HuH-7 (cell line): ENCODE data around the gene TIMELESS.
"Not testable (repeated sequence)": the region's sequence is repeated elsewhere in the genome, so short reads cannot be mapped to it uniquely, and the experiment has no call there.

Source experiments
- DNase-seq: peaks from one replicate; pipeline ENCODE4 v3.0.0; 2011; ENCODE audit warnings: low spot score

The TIMELESS gene, protein sequence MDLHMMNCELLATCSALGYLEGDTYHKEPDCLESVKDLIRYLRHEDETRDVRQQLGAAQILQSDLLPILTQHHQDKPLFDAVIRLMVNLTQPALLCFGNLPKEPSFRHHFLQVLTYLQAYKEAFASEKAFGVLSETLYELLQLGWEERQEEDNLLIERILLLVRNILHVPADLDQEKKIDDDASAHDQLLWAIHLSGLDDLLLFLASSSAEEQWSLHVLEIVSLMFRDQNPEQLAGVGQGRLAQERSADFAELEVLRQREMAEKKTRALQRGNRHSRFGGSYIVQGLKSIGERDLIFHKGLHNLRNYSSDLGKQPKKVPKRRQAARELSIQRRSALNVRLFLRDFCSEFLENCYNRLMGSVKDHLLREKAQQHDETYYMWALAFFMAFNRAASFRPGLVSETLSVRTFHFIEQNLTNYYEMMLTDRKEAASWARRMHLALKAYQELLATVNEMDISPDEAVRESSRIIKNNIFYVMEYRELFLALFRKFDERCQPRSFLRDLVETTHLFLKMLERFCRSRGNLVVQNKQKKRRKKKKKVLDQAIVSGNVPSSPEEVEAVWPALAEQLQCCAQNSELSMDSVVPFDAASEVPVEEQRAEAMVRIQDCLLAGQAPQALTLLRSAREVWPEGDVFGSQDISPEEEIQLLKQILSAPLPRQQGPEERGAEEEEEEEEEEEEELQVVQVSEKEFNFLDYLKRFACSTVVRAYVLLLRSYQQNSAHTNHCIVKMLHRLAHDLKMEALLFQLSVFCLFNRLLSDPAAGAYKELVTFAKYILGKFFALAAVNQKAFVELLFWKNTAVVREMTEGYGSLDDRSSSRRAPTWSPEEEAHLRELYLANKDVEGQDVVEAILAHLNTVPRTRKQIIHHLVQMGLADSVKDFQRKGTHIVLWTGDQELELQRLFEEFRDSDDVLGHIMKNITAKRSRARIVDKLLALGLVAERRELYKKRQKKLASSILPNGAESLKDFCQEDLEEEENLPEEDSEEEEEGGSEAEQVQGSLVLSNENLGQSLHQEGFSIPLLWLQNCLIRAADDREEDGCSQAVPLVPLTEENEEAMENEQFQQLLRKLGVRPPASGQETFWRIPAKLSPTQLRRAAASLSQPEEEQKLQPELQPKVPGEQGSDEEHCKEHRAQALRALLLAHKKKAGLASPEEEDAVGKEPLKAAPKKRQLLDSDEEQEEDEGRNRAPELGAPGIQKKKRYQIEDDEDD

GRCh38 chr12:56448860-56449621 is at the start of gene TIMELESS:
TIMELESS (minus strand) TSS chr12:56449426; CDS start chr12:56434170, 15,256 bp downstream.
- DNase-seq: peak; percentile 91

GRCh38 chr12:56498126-56498902 is 49.1 kb upstream of the TIMELESS start:
- not testable (repeated sequence) for DNase-seq

DNA sequence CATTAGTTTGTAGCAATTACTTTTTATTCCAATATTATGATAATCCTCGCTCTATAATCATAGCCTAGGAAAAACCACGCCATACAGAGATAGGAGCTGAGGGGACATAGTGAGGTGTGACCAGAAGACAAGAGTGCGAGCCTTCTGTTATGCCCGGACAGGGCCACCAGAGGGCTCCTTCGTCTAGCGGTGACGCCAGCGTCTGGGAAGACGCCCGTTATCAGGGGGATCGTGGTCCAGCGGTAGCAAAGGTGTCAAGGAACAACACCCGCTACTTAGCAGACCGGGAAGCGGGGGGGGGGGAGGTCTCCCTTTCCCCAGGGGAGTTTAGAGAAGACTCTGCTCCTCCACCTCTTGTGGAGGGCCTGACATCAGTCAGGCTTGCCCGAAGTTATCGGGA is 47.5 kb upstream of the TIMELESS start:
- DNase-seq: not testable (repeated sequence)

DNA sequence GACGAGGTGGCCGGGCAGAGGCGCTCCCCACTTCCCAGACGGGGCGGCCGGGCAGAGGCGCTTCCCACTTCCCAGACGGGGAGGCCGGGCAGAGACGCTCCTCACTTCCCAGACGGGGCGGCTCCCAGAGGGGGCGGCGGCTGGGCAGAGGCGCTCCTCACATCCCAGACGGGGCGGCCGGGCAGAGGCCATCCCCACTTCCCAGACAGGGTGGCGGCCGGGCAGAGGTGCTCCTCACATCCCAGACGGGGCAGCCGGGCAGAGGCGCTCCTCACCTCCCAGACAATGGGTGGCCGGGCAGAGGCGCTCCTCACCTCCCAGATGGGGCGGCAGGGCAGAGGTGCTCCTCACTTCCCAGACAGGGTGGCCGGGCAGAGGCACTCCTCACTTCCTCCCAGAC is 45.3 kb upstream of the TIMELESS start:
- DNase-seq: not testable (repeated sequence)

- not testable (repeated sequence) for DNase-seq
Measured at GRCh38 chr12:56494106-56494415, 44.8 kb upstream of the TIMELESS start.

DNA sequence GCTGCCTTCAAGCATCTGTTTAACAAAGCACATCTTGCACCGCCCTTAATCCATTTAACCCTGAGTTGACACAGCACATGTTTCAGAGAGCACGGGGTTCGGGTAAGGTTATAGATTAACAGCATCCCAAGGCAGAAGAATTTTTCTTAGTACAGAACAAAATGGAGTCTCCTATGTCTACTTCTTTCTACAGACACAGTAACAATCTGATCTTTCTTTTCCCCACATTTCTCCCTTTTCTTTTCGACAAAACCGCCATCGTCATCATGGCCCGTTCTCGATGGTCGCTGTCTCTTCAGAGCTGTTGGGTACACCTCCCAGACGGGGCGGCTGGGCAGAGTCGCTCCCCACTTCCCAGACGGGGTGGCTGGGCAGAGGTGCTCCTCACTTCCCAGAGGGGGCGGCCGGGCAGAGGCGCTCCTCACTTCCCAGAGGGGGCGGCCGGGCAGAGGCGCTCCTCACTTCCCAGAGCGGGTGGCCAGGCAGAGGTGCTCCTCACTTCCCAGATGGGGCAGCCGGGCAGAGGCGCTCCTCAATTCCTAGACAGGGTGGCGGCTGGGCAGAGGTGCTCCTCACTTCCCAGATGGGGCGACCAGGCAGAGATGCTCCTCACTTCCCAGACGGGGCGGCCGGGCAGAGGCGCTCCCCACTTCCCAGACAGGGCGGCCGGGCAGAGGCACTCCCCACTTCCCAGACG is 44.3 kb upstream of the TIMELESS start:
- not testable (repeated sequence) for DNase-seq

DNA sequence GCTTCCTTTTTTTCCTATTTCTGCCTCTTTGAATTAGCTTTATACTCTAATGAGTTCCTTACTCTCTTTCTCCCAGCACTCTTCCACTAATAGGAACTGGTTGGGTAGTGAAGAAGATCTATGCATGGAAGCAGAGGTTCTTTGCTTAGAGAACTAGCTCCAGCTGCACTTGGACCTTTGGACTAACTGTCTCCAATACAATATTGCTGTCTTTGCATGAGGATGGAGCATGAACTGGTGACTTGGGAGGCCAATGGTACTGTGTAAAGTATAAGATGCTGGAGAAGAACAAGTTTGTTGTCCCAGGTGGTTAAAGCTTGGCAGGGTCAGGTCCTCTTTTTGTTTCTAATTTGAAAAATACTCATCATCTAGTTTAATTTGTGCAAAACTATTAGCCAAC is 41.1 kb upstream of the TIMELESS start:
- no peak for DNase-seq

DNA sequence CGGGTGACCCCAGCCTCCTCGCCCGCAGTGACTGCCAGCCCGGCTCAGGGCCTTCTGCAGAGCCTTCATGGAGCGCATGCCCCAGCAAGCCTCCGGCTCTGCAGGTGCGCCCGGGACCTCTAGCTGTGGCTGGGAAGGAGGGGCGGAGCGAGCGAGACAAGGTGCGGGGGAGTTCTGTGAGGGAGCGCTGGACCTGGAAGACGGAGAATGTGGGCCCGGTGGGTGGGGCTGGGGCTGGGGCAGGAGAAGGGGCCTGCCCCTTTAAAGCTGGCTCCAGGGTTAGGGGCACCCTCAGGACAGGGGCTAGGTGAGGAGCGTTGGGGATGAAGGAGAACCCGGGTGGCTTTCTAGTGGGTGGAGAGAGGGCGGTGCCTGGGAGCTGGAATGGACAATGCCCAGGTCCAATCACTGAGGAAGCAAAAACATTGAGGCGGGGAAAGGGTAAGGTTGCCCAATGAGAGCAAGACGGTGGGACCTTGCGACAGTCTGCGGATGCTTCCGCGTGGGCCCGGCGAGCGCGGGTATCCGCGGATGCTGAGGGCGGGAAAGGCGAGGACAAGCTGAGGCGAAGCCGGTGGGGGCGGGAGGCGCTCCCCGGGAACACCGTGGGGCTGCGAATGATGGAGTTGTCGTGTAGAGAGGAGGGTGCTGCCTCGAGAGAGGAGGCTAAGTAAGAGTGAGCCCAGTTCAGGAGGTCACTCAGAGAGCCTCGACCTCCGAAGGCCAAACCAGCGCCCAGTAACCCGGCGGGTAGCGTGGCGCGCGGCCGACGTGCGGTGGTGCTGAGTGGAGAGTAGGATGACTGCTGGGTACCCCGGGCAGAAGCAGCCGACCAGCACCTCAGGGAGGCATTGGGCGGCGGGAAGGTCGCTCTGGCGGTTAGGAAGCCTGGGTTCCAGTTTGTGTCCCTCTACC is 39.1 kb upstream of the TIMELESS start, which contains the start of gene GLS2:
Gene GLS2 (minus strand): TSS at position 121 of the 915 bp plus-strand sequence. CDS start 43 bp downstream, at position 78.
- DNase-seq: peak; percentile 56

DNA sequence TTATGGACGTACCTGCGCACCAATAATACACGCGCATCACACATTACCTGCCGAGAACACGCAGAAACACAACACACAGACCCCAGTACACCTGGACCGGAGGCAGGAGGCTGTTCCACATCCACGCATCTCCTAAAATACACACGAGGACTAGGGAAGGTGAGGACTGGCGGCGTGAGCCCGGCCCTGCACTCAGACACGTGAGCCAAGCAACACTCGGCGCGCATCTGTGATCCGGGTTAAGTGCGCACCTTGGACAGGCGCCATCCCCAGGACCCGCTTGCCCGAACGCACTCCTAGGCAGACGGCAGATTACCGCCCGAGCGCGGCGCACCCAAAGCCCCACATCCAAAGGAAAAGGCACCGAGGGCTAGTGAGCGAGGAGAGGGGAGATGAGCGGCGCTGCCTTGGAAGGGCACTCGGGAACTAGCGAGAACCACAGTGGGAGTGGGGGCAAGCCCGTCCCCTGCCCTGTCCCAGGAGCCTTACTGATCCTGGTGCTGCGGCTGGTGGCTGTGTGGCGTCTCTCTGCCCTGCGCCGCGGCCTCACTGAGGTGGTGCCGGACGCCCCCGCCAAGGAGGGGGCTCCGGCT is 38.3 kb upstream of the TIMELESS start:
- DNase-seq: no peak

GRCh38 chr12:56486694-56487093 is 37.5 kb upstream of the TIMELESS start:
- DNase-seq: no peak

- DNase-seq: no peak
Measured at GRCh38 chr12:56484566-56484965, 35.3 kb upstream of the TIMELESS start.

GRCh38 chr12:56479625-56480024 is 30.4 kb upstream of the TIMELESS start:
- no peak for DNase-seq

- no peak for DNase-seq
Measured at GRCh38 chr12:56477521-56478225, 28.4 kb upstream of the TIMELESS start.

DNA sequence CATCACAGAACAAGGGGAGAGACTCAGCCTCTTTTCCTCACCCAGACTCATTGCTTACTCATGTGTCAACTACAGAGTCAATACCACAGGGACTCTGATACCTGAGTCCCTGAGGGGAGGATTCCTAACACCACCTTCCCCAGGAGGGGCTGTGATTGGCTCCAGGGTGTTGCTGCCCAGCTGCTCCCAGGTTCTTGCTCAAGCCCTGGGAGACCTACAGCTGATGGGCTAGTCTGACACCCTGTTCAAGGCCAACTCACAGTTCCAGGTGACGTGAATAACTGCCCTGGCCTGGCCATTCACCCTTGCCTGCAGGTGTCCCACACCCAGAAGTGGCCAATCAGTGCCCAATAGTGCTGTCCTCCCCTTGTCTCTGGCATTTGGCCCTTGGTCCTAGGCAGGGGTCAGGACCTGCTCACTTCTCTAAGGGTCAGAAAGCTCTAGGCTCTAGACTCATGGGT is 27.8 kb upstream of the TIMELESS start:
- DNase-seq: no peak

- no peak for DNase-seq
Measured at GRCh38 chr12:56476143-56476542, 26.9 kb upstream of the TIMELESS start.

GRCh38 chr12:56474389-56474788 is 25.2 kb upstream of the TIMELESS start:
- DNase-seq: no peak

DNA sequence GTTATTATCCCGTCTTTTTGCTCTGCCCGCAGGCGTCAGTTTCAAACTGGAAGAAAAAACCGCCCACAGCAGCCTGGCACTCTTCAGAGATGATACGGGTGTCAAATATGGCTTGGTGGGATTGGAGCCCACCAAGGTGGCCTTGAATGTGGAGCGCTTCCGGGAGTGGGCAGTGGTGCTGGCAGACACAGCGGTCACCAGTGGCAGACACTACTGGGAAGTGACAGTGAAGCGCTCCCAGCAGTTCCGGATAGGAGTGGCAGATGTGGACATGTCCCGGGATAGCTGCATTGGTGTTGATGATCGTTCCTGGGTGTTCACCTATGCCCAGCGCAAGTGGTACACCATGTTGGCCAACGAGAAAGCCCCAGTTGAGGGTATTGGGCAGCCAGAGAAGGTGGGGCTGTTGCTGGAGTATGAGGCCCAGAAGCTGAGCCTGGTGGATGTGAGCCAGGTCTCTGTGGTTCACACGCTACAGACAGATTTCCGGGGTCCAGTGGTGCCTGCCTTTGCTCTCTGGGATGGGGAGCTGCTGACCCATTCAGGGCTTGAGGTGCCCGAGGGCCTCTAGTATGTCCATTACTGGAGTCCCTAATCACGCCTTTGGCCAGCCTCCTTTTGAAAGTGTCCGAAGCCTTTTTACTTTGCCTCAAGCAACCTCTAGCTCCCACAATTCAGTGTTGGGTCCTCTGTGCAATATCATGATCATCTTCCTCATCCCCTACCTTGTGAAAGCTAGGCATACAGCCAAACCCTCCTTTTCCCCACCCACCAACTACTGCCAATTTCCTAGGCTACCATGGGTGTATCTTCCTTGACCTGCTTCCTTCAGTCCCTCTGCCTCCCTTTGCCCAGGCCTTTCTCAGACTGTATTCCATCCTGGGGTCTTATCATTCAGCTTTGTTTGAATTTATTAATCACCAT is 20.0 kb upstream of the TIMELESS start:
- no peak for DNase-seq
